Upper lobe of right lung (tissue), 1 donor: ENCODE results near the gene CTDSPL2. TPM values are rescaled to one million over a fixed set of nuclear protein-coding genes. Genes with fewer than 3 reads are reported as not detected.
A peak's percentile ranks its signal among the peaks of the same experiment; 100 is the strongest.

Source experiments
- ATAC-seq: fragments of 200-7000 bp; cut with Tn5 transposase; one replicate; pipeline ENCODE4 v1.9.1; 2020; ENCODE audit warnings: mild to moderate bottlenecking, moderate library complexity
- DNase-seq: peaks from one replicate; pipeline ENCODE4 v3.0.0-alpha.2; 2020
- H3K27ac ChIP-seq: fragments of 200-600 bp; one replicate; pipeline ENCODE4 v1.8.0; 2022
- H3K27me3 ChIP-seq: fragments of 200-600 bp; one replicate; pipeline ENCODE4 v1.8.0; 2022; ENCODE audit warnings: mild to moderate bottlenecking
- H3K36me3 ChIP-seq: fragments of 200-600 bp; one replicate; pipeline ENCODE4 v1.8.0; 2022
- H3K4me1 ChIP-seq: fragments of 200-600 bp; one replicate; pipeline ENCODE4 v1.8.0; 2022
- H3K4me3 ChIP-seq: fragments of 200-600 bp; one replicate; pipeline ENCODE4 v1.8.0; 2022; ENCODE audit warnings: mild to moderate bottlenecking
- H3K9me3 ChIP-seq: fragments of 200-600 bp; one replicate; pipeline ENCODE4 v1.8.0; 2022
- CTCF ChIP-seq: fragments of 200-600 bp; IDR thresholded peaks from one replicate; pipeline ENCODE4 v1.8.0; 2022; ENCODE audit warnings: antibody characterized with exemption
- intact Hi-C: fragments of 100-400 bp; cut with DNase I; formaldehyde crosslinking; loops from one replicate; pipeline ENCODE4 v1.11.0; 2022
- total RNA-seq: library from RNA; stranded (reverse); fragmentation: NEBNext Ultra II Directional; extraction: Animal tissue kit (Norgen Biotek cat#: 25700); gene quantifications from one replicate; pipeline ENCODE4 v1.2.1, GENCODE V29; 2021
- donor health status: DM: no; HTN: yes; CAD: no; lungs with severe emphysema.

CTDSPL2 gene
- total RNA-seq, 1 donor from 2014 or later, result 34.1 TPM

- DNase-seq (no peak), ATAC-seq (peak; percentile 33)
- Histone ChIP-seq H3K36me3 (peaks cover 89% of the 10 kb centered on the region), H3K27me3 (no peaks in the 10 kb centered on the region), H3K9me3 (no peaks in the 10 kb centered on the region), H3K4me3 (no peak overlapping the region), H3K4me1 (no peaks in the 10 kb centered on the region), H3K27ac (no peak overlapping the region)
- TF ChIP-seq CTCF, result no peak
- intact Hi-C loops, result no loop called here
Measured at GRCh38 chr15:44570361-44570760, 142.9 kb downstream of the CTDSPL2 start.

- no peak for DNase-seq
- no peak for TF ChIP-seq CTCF
- intact Hi-C loops, result no loop called here
- H3K4me1 ChIP-seq, result no peaks in the 10 kb centered on the region
- no peak overlapping the region for H3K27ac ChIP-seq
- no peak for ATAC-seq
- no peak overlapping the region for H3K4me3 ChIP-seq
- H3K36me3 ChIP-seq, result peaks cover 59% of the 10 kb centered on the region
- no peaks in the 10 kb centered on the region for H3K27me3 ChIP-seq
- H3K9me3 ChIP-seq, result no peaks in the 10 kb centered on the region
Measured at GRCh38 chr15:44573386-44573785, 146.0 kb downstream of the CTDSPL2 start.

GRCh38 chr15:44574734-44575133 lies 147.3 kb downstream of the CTDSPL2 start:
- DNase-seq, result no peak
- Histone ChIP-seq H3K4me3 (no peak overlapping the region), H3K36me3 (peaks cover 47% of the 10 kb centered on the region), H3K9me3 (no peaks in the 10 kb centered on the region), H3K4me1 (no peaks in the 10 kb centered on the region), H3K27me3 (no peaks in the 10 kb centered on the region), H3K27ac (no peak overlapping the region)
- TF ChIP-seq CTCF, result no peak
- ATAC-seq, result no peak
- intact Hi-C loops, result no loop called here

Other genes with a start within 250 kb of the CTDSPL2 start
- 1.2 TPM for gene FRMD5, start 232.4 kb upstream of the CTDSPL2 start, total RNA-seq
- gene GOLM2, start 138.9 kb upstream of the CTDSPL2 start, total RNA-seq, result 77.7 TPM
- gene EIF3J, start 109.5 kb downstream of the CTDSPL2 start, total RNA-seq, result 52.9 TPM
- gene SPG11, start 236.0 kb downstream of the CTDSPL2 start, total RNA-seq, result 97.6 TPM